ENCODE measurements around the gene SEC23B. TPM values are rescaled to one million over a fixed set of nuclear protein-coding genes. Genes with fewer than 3 reads are reported as not detected.

Gene SEC23B
- total and polyA plus RNA-seq, 2 of the 13 experiments (the other 11 are each of a cell fraction or from before 2014, with no cell fraction given), result 114 to 120 TPM

GRCh38 chr20:18507218-18508191 lies at the start of gene SEC23B (continued):
- TF ChIP-seq, protein P1, sequence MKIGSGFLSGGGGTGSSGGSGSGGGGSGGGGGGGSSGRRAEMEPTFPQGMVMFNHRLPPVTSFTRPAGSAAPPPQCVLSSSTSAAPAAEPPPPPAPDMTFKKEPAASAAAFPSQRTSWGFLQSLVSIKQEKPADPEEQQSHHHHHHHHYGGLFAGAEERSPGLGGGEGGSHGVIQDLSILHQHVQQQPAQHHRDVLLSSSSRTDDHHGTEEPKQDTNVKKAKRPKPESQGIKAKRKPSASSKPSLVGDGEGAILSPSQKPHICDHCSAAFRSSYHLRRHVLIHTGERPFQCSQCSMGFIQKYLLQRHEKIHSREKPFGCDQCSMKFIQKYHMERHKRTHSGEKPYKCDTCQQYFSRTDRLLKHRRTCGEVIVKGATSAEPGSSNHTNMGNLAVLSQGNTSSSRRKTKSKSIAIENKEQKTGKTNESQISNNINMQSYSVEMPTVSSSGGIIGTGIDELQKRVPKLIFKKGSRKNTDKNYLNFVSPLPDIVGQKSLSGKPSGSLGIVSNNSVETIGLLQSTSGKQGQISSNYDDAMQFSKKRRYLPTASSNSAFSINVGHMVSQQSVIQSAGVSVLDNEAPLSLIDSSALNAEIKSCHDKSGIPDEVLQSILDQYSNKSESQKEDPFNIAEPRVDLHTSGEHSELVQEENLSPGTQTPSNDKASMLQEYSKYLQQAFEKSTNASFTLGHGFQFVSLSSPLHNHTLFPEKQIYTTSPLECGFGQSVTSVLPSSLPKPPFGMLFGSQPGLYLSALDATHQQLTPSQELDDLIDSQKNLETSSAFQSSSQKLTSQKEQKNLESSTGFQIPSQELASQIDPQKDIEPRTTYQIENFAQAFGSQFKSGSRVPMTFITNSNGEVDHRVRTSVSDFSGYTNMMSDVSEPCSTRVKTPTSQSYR (CRISPR knock-in tag; IDR thresholded peaks at IDR 0.05; ENCODE audit: borderline replicate concordance), result no peak
- TF ChIP-seq PITX1 (CRISPR knock-in tag; IDR thresholded peaks at IDR 0.05) (peak; percentile 96), MBD4 (IDR thresholded peaks at IDR 0.05; ENCODE audit: borderline replicate concordance, low read length) (no peak), RBM39 (IDR thresholded peaks at IDR 0.05; ENCODE audit: low read depth, low read length, poor library complexity, severe bottlenecking) (peak; percentile 91), ZNF773 (CRISPR knock-in tag; IDR thresholded peaks at IDR 0.05; ENCODE audit: borderline replicate concordance) (peak; percentile 26), MLXIP (CRISPR knock-in tag; IDR thresholded peaks at IDR 0.05; ENCODE audit: borderline replicate concordance) (0 out of 2 replicates have a peak, but pooled peaks have one; percentile 33), HNF1A (IDR thresholded peaks at IDR 0.05; ENCODE audit: low read depth) (no peak), HNF1A (CRISPR knock-in tag; IDR thresholded peaks at IDR 0.05; ENCODE audit: borderline replicate concordance) (peak; percentile 63; the same call in 1 of the 2 replicates), BCL6 (CRISPR knock-in tag; IDR thresholded peaks at IDR 0.05) (peak; percentile 10), BRD4 (CRISPR knock-in tag; IDR thresholded peaks at IDR 0.05) (peak; percentile 95), MAFG (CRISPR knock-in tag; IDR thresholded peaks at IDR 0.05) (no peak), LCORL (IDR thresholded peaks at IDR 0.05) (no peak), LCORL (CRISPR knock-in tag; IDR thresholded peaks at IDR 0.05) (peak; percentile 58), NFIC (IDR thresholded peaks at IDR 0.05; ENCODE audit: low read length) (no peak; the same call in 1 of the 2 replicates), NR1H2 (CRISPR knock-in tag; IDR thresholded peaks at IDR 0.05; ENCODE audit: borderline replicate concordance, low read depth) (no peak)
- TF ChIP-seq, protein P2, sequence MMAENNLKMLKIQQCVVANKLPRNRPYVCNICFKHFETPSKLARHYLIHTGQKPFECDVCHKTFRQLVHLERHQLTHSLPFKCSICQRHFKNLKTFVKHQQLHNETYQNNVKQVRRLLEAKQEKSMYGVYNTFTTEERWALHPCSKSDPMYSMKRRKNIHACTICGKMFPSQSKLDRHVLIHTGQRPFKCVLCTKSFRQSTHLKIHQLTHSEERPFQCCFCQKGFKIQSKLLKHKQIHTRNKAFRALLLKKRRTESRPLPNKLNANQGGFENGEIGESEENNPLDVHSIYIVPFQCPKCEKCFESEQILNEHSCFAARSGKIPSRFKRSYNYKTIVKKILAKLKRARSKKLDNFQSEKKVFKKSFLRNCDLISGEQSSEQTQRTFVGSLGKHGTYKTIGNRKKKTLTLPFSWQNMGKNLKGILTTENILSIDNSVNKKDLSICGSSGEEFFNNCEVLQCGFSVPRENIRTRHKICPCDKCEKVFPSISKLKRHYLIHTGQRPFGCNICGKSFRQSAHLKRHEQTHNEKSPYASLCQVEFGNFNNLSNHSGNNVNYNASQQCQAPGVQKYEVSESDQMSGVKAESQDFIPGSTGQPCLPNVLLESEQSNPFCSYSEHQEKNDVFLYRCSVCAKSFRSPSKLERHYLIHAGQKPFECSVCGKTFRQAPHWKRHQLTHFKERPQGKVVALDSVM (CRISPR knock-in tag; IDR thresholded peaks at IDR 0.05), result no peak; the same call in 1 of the 2 replicates
